ENCODE measurements around the gene VEGFC.

GRCh38 chr4:176641237-176641636 is 151.5 kb downstream of the VEGFC start:
- TF ChIP-seq EZH2 (IDR thresholded peaks at IDR 0.05; ENCODE audit: borderline replicate concordance, insufficient read depth, low read length, poor library complexity, severe bottlenecking) (no peak), EP300 (conservative IDR thresholded peaks at IDR 0.05; ENCODE audit: poor library complexity, severe bottlenecking) (no peak), CTCF (IDR thresholded peaks at IDR 0.05; ENCODE audit: poor library complexity, severe bottlenecking) (no peak), RAD21 (conservative IDR thresholded peaks at IDR 0.05) (no peak), MXI1 (conservative IDR thresholded peaks at IDR 0.05; ENCODE audit: poor library complexity, severe bottlenecking) (no peak), TAF1 (IDR thresholded peaks at IDR 0.05; ENCODE audit: low read depth) (no peak), SMC3 (conservative IDR thresholded peaks at IDR 0.05; ENCODE audit: poor library complexity) (no peak)

Measured in neural cell (in vitro differentiated cells).